Measurements from ENCODE around the gene RECK.

DNA sequence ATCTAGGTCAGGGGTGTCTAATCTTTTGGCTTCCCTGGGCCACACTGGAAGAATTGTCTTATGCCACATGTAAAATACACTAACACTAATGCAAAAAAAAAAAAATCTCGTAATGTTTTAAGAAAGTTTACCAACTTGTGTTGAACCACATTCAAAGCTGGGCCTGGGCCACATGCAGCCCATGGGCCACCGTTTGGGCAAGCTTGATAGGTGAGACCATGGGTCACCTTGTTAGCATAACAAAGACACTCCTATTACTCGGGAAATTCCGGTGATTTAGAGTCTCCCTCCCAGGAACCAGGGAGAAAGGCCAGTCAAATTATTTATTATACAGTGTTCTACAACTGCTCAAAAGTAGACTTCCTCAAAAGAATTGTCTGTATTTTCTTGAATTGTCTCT is 12.7 kb downstream of the RECK start:
- TF ChIP-seq POLR2A (IDR thresholded peaks at IDR 0.05) = no peak
- TF ChIP-seq, protein P1, sequence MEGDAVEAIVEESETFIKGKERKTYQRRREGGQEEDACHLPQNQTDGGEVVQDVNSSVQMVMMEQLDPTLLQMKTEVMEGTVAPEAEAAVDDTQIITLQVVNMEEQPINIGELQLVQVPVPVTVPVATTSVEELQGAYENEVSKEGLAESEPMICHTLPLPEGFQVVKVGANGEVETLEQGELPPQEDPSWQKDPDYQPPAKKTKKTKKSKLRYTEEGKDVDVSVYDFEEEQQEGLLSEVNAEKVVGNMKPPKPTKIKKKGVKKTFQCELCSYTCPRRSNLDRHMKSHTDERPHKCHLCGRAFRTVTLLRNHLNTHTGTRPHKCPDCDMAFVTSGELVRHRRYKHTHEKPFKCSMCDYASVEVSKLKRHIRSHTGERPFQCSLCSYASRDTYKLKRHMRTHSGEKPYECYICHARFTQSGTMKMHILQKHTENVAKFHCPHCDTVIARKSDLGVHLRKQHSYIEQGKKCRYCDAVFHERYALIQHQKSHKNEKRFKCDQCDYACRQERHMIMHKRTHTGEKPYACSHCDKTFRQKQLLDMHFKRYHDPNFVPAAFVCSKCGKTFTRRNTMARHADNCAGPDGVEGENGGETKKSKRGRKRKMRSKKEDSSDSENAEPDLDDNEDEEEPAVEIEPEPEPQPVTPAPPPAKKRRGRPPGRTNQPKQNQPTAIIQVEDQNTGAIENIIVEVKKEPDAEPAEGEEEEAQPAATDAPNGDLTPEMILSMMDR (IDR thresholded peaks at IDR 0.05) = no peak
